ENCODE data around the gene RAB11FIP5. TPM values are rescaled to one million over a fixed set of nuclear protein-coding genes. Genes with fewer than 3 reads are reported as not detected.

Gene RAB11FIP5
- total and polyA plus RNA-seq, 7 donors: 13.0 to 24.2 (median 23.4) TPM

DNA sequence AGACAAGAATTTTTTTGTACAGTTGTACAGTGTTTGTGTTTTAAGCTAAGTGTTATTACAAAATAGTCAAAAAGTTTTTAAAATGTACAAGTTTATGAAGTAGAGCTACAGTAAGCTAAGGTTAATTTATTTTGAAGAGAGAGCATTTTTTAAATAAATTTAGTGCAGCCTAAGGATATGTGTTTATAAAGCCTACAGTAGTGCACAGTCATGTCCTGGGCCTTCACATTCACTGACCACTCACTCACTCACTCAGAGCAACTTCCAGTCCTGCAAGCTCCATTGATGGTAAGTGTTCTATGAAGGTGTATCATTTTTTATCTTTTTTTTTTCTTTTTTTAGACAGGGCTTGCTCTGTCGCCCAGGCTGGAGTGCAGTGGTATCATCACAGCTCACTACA is 85.4 kb downstream of the RAB11FIP5 start:
- H3K27ac ChIP-seq: no peak overlapping the region
- no peaks in the 10 kb centered on the region for H3K4me1 ChIP-seq
- ATAC-seq (no peak), DNase-seq (no peak)
- H3K36me3 ChIP-seq (ENCODE audit: insufficient read depth in 1 of 2, low read depth in 1 of 2): peaks cover 0 to 34% of the 10 kb centered on the region in 2 donors
- 50 to 96% (median 90%) methylated on average over 1 of the region's 1 CpG for WGBS, 3 donors
- intact Hi-C loops (cut with DNase I): no loop called here
- H3K9me3 ChIP-seq: no peaks in the 10 kb centered on the region
- TF ChIP-seq CTCF (IDR thresholded peaks at IDR 0.05): no peak
- no peaks in the 10 kb centered on the region for H3K27me3 ChIP-seq (ENCODE audit: insufficient read depth in 3 of 3, low read length in 2 of 3)
- H3K4me3 ChIP-seq: no peak overlapping the region

DNA sequence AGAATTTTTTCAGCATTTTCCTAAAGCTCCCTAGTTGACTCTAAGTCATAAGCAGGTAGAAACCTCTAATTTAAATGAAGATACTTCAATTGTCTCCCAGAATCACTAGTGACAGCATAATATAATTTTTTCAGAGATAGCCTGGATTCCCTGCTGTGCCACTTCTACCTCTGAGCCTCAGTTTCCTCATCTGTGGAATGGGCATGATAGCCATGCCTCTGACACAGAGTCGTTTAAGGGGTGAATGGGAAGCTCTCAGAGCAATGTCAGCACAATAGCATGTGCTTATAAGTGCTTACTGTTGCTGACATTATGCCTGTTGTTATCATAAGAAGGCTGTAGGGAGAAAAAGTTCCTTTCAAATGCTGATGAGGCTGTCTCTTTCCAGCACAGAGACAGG is 89.3 kb downstream of the RAB11FIP5 start:
- no peak for TF ChIP-seq CTCF (IDR thresholded peaks at IDR 0.05)
- ATAC-seq (no peak), DNase-seq (no peak)
- Histone ChIP-seq H3K36me3 (ENCODE audit: insufficient read depth in 1 of 2, low read depth in 1 of 2) (peaks cover 0 to 51% of the 10 kb centered on the region in 2 donors), H3K27me3 (ENCODE audit: insufficient read depth in 3 of 3, low read length in 2 of 3) (no peaks in the 10 kb centered on the region), H3K27ac (no peak overlapping the region), H3K4me3 (no peak overlapping the region), H3K9me3 (no peaks in the 10 kb centered on the region), H3K4me1 (no peaks in the 10 kb centered on the region)
- WGBS, 3 donors: 82 to 84% (median 84%) methylated on average over 1 of the region's 1 CpG
- intact Hi-C loops (cut with DNase I): loop anchor here in 1 of 2 donors (2.0 kb wide), 1 partner anchor 19 kb away; no protein-coding TSS in a partner anchor

Other genes starting within 250 kb of the RAB11FIP5 start
- gene SPR, start 225.5 kb downstream of the RAB11FIP5 start, total RNA-seq: 10 to 100 TPM; 23.3 to 34.0 (median 29.1) TPM
- 10 to 100 TPM; 19.1 to 46.0 (median 39.1) TPM for gene SPR, start 225.5 kb downstream of the RAB11FIP5 start, polyA plus RNA-seq
- gene EMX1, start 195.4 kb downstream of the RAB11FIP5 start, total RNA-seq: not detected
- under 1 TPM in 1 of 3 donors, not detected in 2; 0.01 TPM for gene EMX1, start 195.4 kb downstream of the RAB11FIP5 start, polyA plus RNA-seq
- gene SFXN5, start 41.2 kb downstream of the RAB11FIP5 start, total RNA-seq: 10 to 100 TPM in 3 of 4 donors, 1 to 10 TPM in 1; 5.8 to 17.1 (median 12.8) TPM
- 10 to 100 TPM in 1 of 3 donors, 1 to 10 TPM in 2; 5.1 to 12.7 (median 8.7) TPM for gene SFXN5, start 41.2 kb downstream of the RAB11FIP5 start, polyA plus RNA-seq
- gene NOTO, start 89.6 kb upstream of the RAB11FIP5 start, total RNA-seq: not detected
- gene NOTO, start 89.6 kb upstream of the RAB11FIP5 start, polyA plus RNA-seq: not detected
- 10 to 100 TPM; 17.1 to 23.0 (median 19.7) TPM for gene SMYD5, start 101.3 kb upstream of the RAB11FIP5 start, total RNA-seq
- 10 to 100 TPM; 14.7 to 42.0 (median 28.4) TPM for gene SMYD5, start 101.3 kb upstream of the RAB11FIP5 start, polyA plus RNA-seq
- gene PRADC1, start 120.3 kb upstream of the RAB11FIP5 start, total RNA-seq: 10 to 100 TPM; 53.6 to 98.3 (median 63.7) TPM
- gene PRADC1, start 120.3 kb upstream of the RAB11FIP5 start, polyA plus RNA-seq: 100 to 1,000 TPM in 1 of 3 donors, 10 to 100 TPM in 2; 87.6 to 118 (median 99.9) TPM
- gene CCT7, start 121.4 kb upstream of the RAB11FIP5 start, total RNA-seq: 100 to 1,000 TPM; 249 to 280 (median 268) TPM
- 100 to 1,000 TPM; 255 to 316 (median 288) TPM for gene CCT7, start 121.4 kb upstream of the RAB11FIP5 start, polyA plus RNA-seq
- under 1 TPM; 0.15 to 0.46 (median 0.23) TPM for gene FBXO41, start 171.5 kb upstream of the RAB11FIP5 start, total RNA-seq
- under 1 TPM; 0.03 to 0.09 (median 0.07) TPM for gene FBXO41, start 171.5 kb upstream of the RAB11FIP5 start, polyA plus RNA-seq
- not detected for gene EGR4, start 180.6 kb upstream of the RAB11FIP5 start, total RNA-seq
- not detected for gene EGR4, start 180.6 kb upstream of the RAB11FIP5 start, polyA plus RNA-seq

Data from psoas muscle (tissue), 8 donors.